GM12872 (cell line): Measurements from ENCODE around the gene FUBP3.

Experiments used
- TF ChIP-seq, protein P1 (sequence below): IDR thresholded peaks from 3 replicates; pipeline ENCODE4 v1.5.1; 2011; ENCODE audit warnings: low read depth, mild to moderate bottlenecking, low read length, moderate library complexity; ENCODE audit not compliant: insufficient read depth

The FUBP3 gene

GRCh38 chr9:130544364-130544763 lies 35.0 kb upstream of the FUBP3 start:
- TF ChIP-seq, protein P1, sequence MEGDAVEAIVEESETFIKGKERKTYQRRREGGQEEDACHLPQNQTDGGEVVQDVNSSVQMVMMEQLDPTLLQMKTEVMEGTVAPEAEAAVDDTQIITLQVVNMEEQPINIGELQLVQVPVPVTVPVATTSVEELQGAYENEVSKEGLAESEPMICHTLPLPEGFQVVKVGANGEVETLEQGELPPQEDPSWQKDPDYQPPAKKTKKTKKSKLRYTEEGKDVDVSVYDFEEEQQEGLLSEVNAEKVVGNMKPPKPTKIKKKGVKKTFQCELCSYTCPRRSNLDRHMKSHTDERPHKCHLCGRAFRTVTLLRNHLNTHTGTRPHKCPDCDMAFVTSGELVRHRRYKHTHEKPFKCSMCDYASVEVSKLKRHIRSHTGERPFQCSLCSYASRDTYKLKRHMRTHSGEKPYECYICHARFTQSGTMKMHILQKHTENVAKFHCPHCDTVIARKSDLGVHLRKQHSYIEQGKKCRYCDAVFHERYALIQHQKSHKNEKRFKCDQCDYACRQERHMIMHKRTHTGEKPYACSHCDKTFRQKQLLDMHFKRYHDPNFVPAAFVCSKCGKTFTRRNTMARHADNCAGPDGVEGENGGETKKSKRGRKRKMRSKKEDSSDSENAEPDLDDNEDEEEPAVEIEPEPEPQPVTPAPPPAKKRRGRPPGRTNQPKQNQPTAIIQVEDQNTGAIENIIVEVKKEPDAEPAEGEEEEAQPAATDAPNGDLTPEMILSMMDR, result no peak

DNA sequence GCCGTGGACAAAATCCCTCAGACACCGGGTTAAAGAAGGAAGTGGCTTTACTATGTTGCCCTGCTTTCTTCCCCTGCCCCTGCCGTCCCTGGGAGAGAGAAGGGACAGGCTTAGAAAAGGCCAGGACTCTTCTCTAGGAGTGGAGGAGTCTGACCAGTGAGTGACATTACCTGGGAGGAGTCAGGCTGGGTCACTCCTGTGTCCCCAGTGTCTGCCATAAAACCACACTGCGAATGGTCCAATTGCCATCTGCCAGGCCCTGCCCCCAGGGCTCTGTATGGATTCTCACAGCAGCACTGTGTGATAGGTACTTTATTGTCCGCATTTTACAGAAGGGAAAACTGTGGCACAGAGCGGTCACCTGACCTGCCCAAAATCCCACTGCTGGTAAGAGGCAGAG lies 31.3 kb upstream of the FUBP3 start:
- TF ChIP-seq, protein P1, result no peak

GRCh38 chr9:130549093-130549735 lies 30.2 kb upstream of the FUBP3 start:
- TF ChIP-seq, protein P1, result no peak

- TF ChIP-seq, protein P1, result no peak
These were observed 24.8 kb upstream of the FUBP3 start for GRCh38 chr9:130554606-130555005.

DNA sequence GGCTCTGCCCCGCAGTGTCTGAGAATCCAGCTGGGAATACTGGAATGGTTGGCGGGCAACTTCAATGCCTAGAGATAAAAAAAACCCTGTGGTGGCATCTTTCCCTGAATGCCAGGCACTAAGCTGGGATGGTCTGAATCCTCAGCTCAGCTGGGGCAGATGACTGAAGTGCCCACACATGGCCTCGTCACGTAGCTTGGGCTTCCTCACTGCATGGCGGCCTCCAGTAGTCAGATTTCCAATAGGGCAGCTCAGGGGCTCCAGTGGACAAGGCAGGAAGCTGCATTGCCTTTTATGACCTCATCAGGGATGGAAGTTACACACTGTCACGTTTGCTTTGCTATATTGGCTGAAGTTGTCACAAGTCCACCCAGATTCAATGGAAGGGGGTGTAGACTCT lies 24.3 kb upstream of the FUBP3 start:
- TF ChIP-seq, protein P1, result no peak

DNA sequence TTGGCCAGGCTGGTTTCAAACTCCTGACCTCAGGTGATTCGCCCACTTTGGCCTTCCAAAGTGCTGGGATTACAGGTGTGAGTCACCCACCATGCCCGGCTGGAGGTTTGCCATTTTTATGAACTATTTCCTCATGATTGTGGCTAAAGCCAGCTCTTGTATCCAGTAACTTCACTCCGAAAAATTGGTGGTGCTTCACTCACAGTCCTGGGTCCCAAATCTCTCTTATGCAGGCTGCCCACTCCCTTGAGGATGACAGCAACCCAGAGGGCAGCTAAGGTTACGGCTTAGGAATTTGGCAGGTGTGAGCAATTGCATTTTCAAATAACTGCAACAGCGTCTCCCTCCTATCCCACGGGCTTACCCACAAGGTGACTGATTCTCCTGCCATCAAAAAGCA lies 23.4 kb upstream of the FUBP3 start:
- TF ChIP-seq, protein P1, result no peak

DNA sequence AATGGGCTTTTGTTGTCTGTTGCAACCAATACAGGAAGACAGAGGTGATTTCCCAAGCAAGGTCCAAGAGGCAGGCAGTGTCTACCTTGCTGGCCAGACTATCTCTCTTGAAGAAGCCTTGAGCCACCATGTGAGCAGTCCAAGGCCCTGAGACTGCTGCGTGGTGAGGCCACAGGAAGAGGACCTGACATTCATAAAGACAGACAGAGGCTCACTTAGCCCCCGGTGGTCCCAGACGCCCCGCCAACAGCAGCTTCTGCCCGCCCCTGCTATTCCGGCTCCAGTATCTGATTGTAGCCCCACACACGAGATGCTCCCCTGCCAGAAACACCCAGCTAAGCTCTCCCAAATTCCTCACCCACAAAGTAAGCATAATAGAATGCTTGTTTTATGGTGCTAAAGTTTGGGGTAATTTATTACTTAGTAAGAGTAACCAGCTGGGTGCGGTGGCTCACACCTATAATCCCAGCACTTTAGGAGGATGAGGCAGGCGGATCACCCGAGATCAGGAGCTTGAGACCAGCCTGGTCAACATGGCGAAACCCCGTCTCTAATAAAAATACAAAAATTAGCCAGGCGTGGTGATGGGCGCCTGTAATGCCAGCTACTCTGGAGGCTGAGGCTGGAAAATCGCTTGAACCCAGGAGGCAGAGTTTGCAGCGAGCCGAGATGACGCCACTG lies 22.8 kb upstream of the FUBP3 start:
- TF ChIP-seq, protein P1, result no peak
